ENCODE results near the gene APBA2. TPM values are rescaled to one million over a fixed set of nuclear protein-coding genes. Genes with fewer than 3 reads are reported as not detected.

Gene APBA2
- total and polyA plus RNA-seq, 10 of the 15 experiments (the other 5 are each of a cell fraction or from before 2014, with no cell fraction given) = 0.06 to 0.26 (median 0.07) TPM; not detected in 7

GRCh38 chr15:29126821-29127461 is 241.2 kb downstream of the APBA2 start:
- ATAC-seq (peak; percentile 67), DNase-seq (ENCODE audit: low read depth, low spot score) (no peak), FAIRE-seq (no peak)
- Histone ChIP-seq H3K36me3 (ENCODE audit: control insufficient read depth in 2 of 2, insufficient read depth in 2 of 2, low read length in 1 of 2) (no peaks in the 10 kb centered on the region), H3K79me2 (ENCODE audit: control insufficient read depth, insufficient read depth, low read length) (no peaks in the 10 kb centered on the region), H3K9ac (ENCODE audit: control insufficient read depth, insufficient read depth, low read length) (no peak overlapping the region), H4K20me1 (ENCODE audit: control insufficient read depth, insufficient read depth) (no peaks in the 10 kb centered on the region), H3K4me2 (ENCODE audit: control insufficient read depth, insufficient read depth) (no peak overlapping the region), H3K27me3 (replicated peaks in 1 of 2; ENCODE audit: control insufficient read depth in 2 of 2, insufficient read depth in 2 of 2, low read length in 1 of 2) (no peaks in the 10 kb centered on the region), H3K4me3 (no peak overlapping the region), H3K9me3 (replicated peaks; ENCODE audit: control insufficient read depth, insufficient read depth, low read length) (no peaks in the 10 kb centered on the region), H3K4me1 (ENCODE audit: control insufficient read depth, insufficient read depth, low read length) (no peaks in the 10 kb centered on the region), H3K27ac (ENCODE audit: control insufficient read depth, insufficient read depth) (no peak overlapping the region), H2AFZ (ENCODE audit: control insufficient read depth, low read depth, low read length) (no peak overlapping the region)
- ChIA-PET POLR2A (no interaction called here), SMC1A (ENCODE audit: uncharacterized antibody, unreplicated experiment) (no interaction called here), RAD21 (ENCODE audit: unreplicated experiment) (no interaction called here), CTCF (no interaction called here)
- in situ Hi-C loops (cut with MboI) (no loop called here), intact Hi-C loops (cut with micrococcal nuclease; ENCODE audit: unreplicated experiment) (no loop called here)
- 24% methylated on average over 19 of the region's 19 CpGs for WGBS (ENCODE audit: insufficient coverage, insufficient replicate concordance, low lambda C conversion rate, missing lambda C conversion rate)
- no TSS peak for BruUV-seq (replicated peaks)
- no peak for TF ChIP-seq ATF3 (IDR thresholded peaks at IDR 0.05; ENCODE audit: borderline replicate concordance, extremely low read depth, low read depth, low read length)
- no peak for TF ChIP-seq BMI1 (IDR thresholded peaks at IDR 0.05; ENCODE audit: borderline replicate concordance)
- TF ChIP-seq HDAC2 (IDR thresholded peaks at IDR 0.05) = no peak
- TF ChIP-seq GABPA (IDR thresholded peaks at IDR 0.05; ENCODE audit: low read depth) = no peak
- TF ChIP-seq NFYA (IDR thresholded peaks at IDR 0.05; ENCODE audit: borderline replicate concordance, low read depth, low read length) = no peak
- no peak for TF ChIP-seq KDM1A (IDR thresholded peaks at IDR 0.05; ENCODE audit: borderline replicate concordance)
- TF ChIP-seq NRF1 (conservative IDR thresholded peaks at IDR 0.05; ENCODE audit: low read depth, low read length) = no peak
- TF ChIP-seq CBFB (IDR thresholded peaks at IDR 0.05; ENCODE audit: low read depth) = no peak
- no peak for TF ChIP-seq POLR2AphosphoS5 (IDR thresholded peaks at IDR 0.05; ENCODE audit: low read length)
- TF ChIP-seq SIN3A (IDR thresholded peaks at IDR 0.05; ENCODE audit: low read depth, low read length) = no peak
- no peak for TF ChIP-seq EGR1 (IDR thresholded peaks at IDR 0.05; ENCODE audit: borderline replicate concordance in 1 of 2, low read depth in 2 of 2, low read length in 2 of 2)
- no peak for TF ChIP-seq PAX8 (IDR thresholded peaks at IDR 0.05)
